B cell (primary cell): ENCODE data around the gene PRM1.

Experiments used
- CTCF ChIP-seq: fragments of 200-600 bp; IDR thresholded peaks from one replicate; pipeline ENCODE4 v1.8.0; 2022; ENCODE audit warnings: antibody characterized with exemption, mild to moderate bottlenecking
- EZH2 ChIP-seq: IDR thresholded peaks from 2 replicates; pipeline ENCODE4 v1.6.1; 2012; ENCODE audit warnings: borderline replicate concordance, low read depth, mild to moderate bottlenecking, moderate library complexity, low read length; ENCODE audit not compliant: insufficient read depth, poor library complexity, severe bottlenecking

- TF ChIP-seq CTCF = no peak
- TF ChIP-seq EZH2 = no peak
Measured at GRCh38 chr16:11234884-11235702, 46.0 kb downstream of the PRM1 start.
